Suprapubic skin (tissue), 4 donors: ENCODE results near the gene SCAMP3. TPM values are rescaled to one million over a fixed set of nuclear protein-coding genes. Genes with fewer than 3 reads are reported as not detected.
"Not testable (repeated sequence)": the region's sequence is repeated elsewhere in the genome, so short reads cannot be mapped to it uniquely, and the experiment has no call there.

Experiments
- DNase-seq, 2 donors: peaks; one replicate each; pipeline ENCODE4 v3.0.0-alpha.2; 2019; ENCODE audit warnings: low spot score in 2 of 2
- H3K27ac ChIP-seq: fragments of 200-600 bp; sonication (generic); one replicate; pipeline ENCODE4 v1.5.1; 2019
- H3K27me3 ChIP-seq: fragments of 200-600 bp; sonication (generic); one replicate; pipeline ENCODE4 v1.5.1; 2019
- H3K36me3 ChIP-seq: fragments of 200-600 bp; sonication (generic); one replicate; pipeline ENCODE4 v1.5.1; 2019
- H3K4me1 ChIP-seq: fragments of 200-600 bp; sonication (generic); one replicate; pipeline ENCODE4 v1.5.1; 2019
- H3K4me3 ChIP-seq: fragments of 200-600 bp; sonication (generic); one replicate; pipeline ENCODE4 v1.5.1; 2019; ENCODE audit warnings: mild to moderate bottlenecking
- H3K9me3 ChIP-seq: fragments of 200-600 bp; sonication (generic); one replicate; pipeline ENCODE4 v1.5.1; 2019
- EP300 ChIP-seq: sonication (generic); formaldehyde crosslinking; IDR thresholded peaks from one replicate; pipeline ENCODE4 v1.6.1; 2017; ENCODE audit warnings: antibody characterized with exemption
- POLR2A ChIP-seq, 2 donors: fragments of 450-650 bp; IDR thresholded peaks; one replicate each; pipeline ENCODE4 v1.6.1; 2017; ENCODE audit warnings: antibody characterized with exemption in 2 of 2, mild to moderate bottlenecking in 2 of 2, moderate library complexity in 2 of 2
- POLR2AphosphoS5 ChIP-seq, 3 donors: sonication (generic); formaldehyde crosslinking; IDR thresholded peaks; one replicate each; pipeline ENCODE4 v1.6.1; 2017; ENCODE audit warnings: antibody characterized with exemption in 3 of 3
- WGBS: methylation state at CpG from one replicate; pipeline ENCODE4 v1.1.5; 2018; 5-methylcytosine and 5-hydroxymethylcytosine counted together
- total RNA-seq, 4 donors: library from RNA; depleted of rRNA; stranded (reverse); fragments of >200 nt; gene quantifications; one replicate each; pipeline ENCODE4 v1.1.0, GENCODE V29; 2016
- TF ChIP-seq, protein P1 (sequence below), 2 donors: fragments of 200-600 bp in 1 of 2; fragments of 450-650 bp in 1 of 2; sonication (generic) in 1 of 2; IDR thresholded peaks; one replicate each; pipeline ENCODE4 v1.5.1; 2016 to 2019; ENCODE audit warnings: antibody characterized with exemption in 2 of 2, mild to moderate bottlenecking in 1 of 2, moderate library complexity in 1 of 2

SCAMP3 gene
- total RNA-seq, 4 donors from 2014 or later, result 45.1 to 73.3 (median 67.6) TPM

- no peak overlapping the region for H3K4me3 ChIP-seq
- no peaks in the 10 kb centered on the region for H3K9me3 ChIP-seq
- H3K27me3 ChIP-seq, result peaks cover 24% of the 10 kb centered on the region
- no peak overlapping the region for H3K27ac ChIP-seq
- peaks cover 15% of the 10 kb centered on the region for H3K4me1 ChIP-seq
- DNase-seq, result no peak
- TF ChIP-seq EP300 (no peak), POLR2AphosphoS5 (IDR thresholded peaks at IDR 0.05) (no peak)
- H3K36me3 ChIP-seq, result peaks cover under 1% of the 10 kb centered on the region
- WGBS, result 86% methylated on average over 16 of the region's 17 CpGs
These were observed 31.1 kb upstream of the SCAMP3 start for GRCh38 chr1:155293086-155293749.

- H3K27me3 ChIP-seq, result peaks cover 22% of the 10 kb centered on the region
- 81% methylated on average over 10 of the region's 10 CpGs for WGBS
- H3K4me3 ChIP-seq, DNase-seq, H3K27ac ChIP-seq, H3K9me3 ChIP-seq, H3K36me3 ChIP-seq: not testable (repeated sequence)
- H3K4me1 ChIP-seq, result peaks cover 15% of the 10 kb centered on the region
These were observed 28.8 kb upstream of the SCAMP3 start for GRCh38 chr1:155291006-155291405.

GRCh38 chr1:155287987-155288543 lies 25.9 kb upstream of the SCAMP3 start:
- Histone ChIP-seq H3K27me3 (no peaks in the 10 kb centered on the region), H3K27ac (no peak overlapping the region), H3K4me1 (no peaks in the 10 kb centered on the region), H3K36me3 (peaks cover 9% of the 10 kb centered on the region), H3K9me3 (no peaks in the 10 kb centered on the region), H3K4me3 (no peak overlapping the region)
- TF ChIP-seq POLR2A (IDR thresholded peaks at IDR 0.05), result no peak
- TF ChIP-seq, protein P1, sequence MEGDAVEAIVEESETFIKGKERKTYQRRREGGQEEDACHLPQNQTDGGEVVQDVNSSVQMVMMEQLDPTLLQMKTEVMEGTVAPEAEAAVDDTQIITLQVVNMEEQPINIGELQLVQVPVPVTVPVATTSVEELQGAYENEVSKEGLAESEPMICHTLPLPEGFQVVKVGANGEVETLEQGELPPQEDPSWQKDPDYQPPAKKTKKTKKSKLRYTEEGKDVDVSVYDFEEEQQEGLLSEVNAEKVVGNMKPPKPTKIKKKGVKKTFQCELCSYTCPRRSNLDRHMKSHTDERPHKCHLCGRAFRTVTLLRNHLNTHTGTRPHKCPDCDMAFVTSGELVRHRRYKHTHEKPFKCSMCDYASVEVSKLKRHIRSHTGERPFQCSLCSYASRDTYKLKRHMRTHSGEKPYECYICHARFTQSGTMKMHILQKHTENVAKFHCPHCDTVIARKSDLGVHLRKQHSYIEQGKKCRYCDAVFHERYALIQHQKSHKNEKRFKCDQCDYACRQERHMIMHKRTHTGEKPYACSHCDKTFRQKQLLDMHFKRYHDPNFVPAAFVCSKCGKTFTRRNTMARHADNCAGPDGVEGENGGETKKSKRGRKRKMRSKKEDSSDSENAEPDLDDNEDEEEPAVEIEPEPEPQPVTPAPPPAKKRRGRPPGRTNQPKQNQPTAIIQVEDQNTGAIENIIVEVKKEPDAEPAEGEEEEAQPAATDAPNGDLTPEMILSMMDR (IDR thresholded peaks at IDR 0.05), result no peak
- no peak for TF ChIP-seq POLR2AphosphoS5 (IDR thresholded peaks at IDR 0.05)
- TF ChIP-seq EP300, result no peak
- no peak for DNase-seq
- 91% methylated on average over 11 of the region's 21 CpGs for WGBS

- Histone ChIP-seq H3K4me1 (no peaks in the 10 kb centered on the region), H3K36me3 (peaks cover 9% of the 10 kb centered on the region), H3K4me3 (no peak overlapping the region), H3K9me3 (no peaks in the 10 kb centered on the region), H3K27me3 (no peaks in the 10 kb centered on the region), H3K27ac (no peak overlapping the region)
- TF ChIP-seq POLR2A (IDR thresholded peaks at IDR 0.05) (no peak), POLR2AphosphoS5 (IDR thresholded peaks at IDR 0.05) (no peak), EP300 (no peak)
- TF ChIP-seq, protein P1 (IDR thresholded peaks at IDR 0.05), result no peak
- 93% methylated on average over 2 of the region's 2 CpGs for WGBS
- DNase-seq, result no peak
These were observed 24.4 kb upstream of the SCAMP3 start for GRCh38 chr1:155286544-155286943.

- H3K36me3 ChIP-seq, result peaks cover 9% of the 10 kb centered on the region
- no peak for TF ChIP-seq POLR2AphosphoS5 (IDR thresholded peaks at IDR 0.05)
- TF ChIP-seq, protein P1 (IDR thresholded peaks at IDR 0.05), result no peak
- no peak for TF ChIP-seq EP300
- no peak for TF ChIP-seq POLR2A (IDR thresholded peaks at IDR 0.05)
- 94% methylated on average over 8 of the region's 18 CpGs for WGBS
- no peak for DNase-seq
- no peak overlapping the region for H3K27ac ChIP-seq
- H3K27me3 ChIP-seq, result no peaks in the 10 kb centered on the region
- no peak overlapping the region for H3K4me3 ChIP-seq
- H3K4me1 ChIP-seq, result no peaks in the 10 kb centered on the region
- H3K9me3 ChIP-seq, result no peaks in the 10 kb centered on the region
These were observed 23.5 kb upstream of the SCAMP3 start for GRCh38 chr1:155285631-155286044.

- no peak overlapping the region for H3K4me3 ChIP-seq
- no peak for TF ChIP-seq POLR2A (IDR thresholded peaks at IDR 0.05)
- TF ChIP-seq EP300, result no peak
- no peak for TF ChIP-seq POLR2AphosphoS5 (IDR thresholded peaks at IDR 0.05)
- TF ChIP-seq, protein P1 (IDR thresholded peaks at IDR 0.05), result no peak
- no peaks in the 10 kb centered on the region for H3K4me1 ChIP-seq
- WGBS, result 90% methylated on average over 14 of the region's 14 CpGs
- no peak overlapping the region for H3K27ac ChIP-seq
- H3K36me3 ChIP-seq, result peaks cover 9% of the 10 kb centered on the region
- DNase-seq, result no peak
- no peaks in the 10 kb centered on the region for H3K9me3 ChIP-seq
- H3K27me3 ChIP-seq, result no peaks in the 10 kb centered on the region
These were observed 22.9 kb upstream of the SCAMP3 start for GRCh38 chr1:155285063-155285462.
